WTC11 (cell line): Measurements from ENCODE around the gene TM9SF4. TPM values are rescaled to one million over a fixed set of nuclear protein-coding genes. Genes with fewer than 3 reads are reported as not detected.

Source experiments
- ATAC-seq: fragments of 200-7000 bp; cut with Tn5 transposase; 2 replicates; pipeline ENCODE4 v1.10.0; 2021; ENCODE audit warnings: mild to moderate bottlenecking, moderate library complexity
- CTCF ChIA-PET: fragments of 300-600 bp; sonication (Branson Sonifier 250); formaldehyde crosslinking; loops from one replicate; lab custom pipeline; 2021; ENCODE audit warnings: antibody characterized with exemption; lab: Charles Lee
- POLR2A ChIA-PET: fragments of 350-600 bp; sonication (Branson Sonifier 250); formaldehyde crosslinking; loops from one replicate; lab custom pipeline; 2021; ENCODE audit warnings: antibody characterized with exemption; lab: Charles Lee
- DNase-seq: peaks from one replicate; pipeline ENCODE4 v3.0.0; 2021; ENCODE audit warnings: low spot score
- H3K27ac Mint-ChIP-seq: 2 replicates; pipeline ENCODE4 v1.8.0; 2021; ENCODE audit warnings: mixed read lengths
- H3K27me3 Mint-ChIP-seq: 2 replicates; pipeline ENCODE4 v1.8.0; 2021; ENCODE audit warnings: low read depth, mild to moderate bottlenecking, moderate library complexity, mixed read lengths
- H3K36me3 Mint-ChIP-seq: 2 replicates; pipeline ENCODE4 v1.8.0; 2021; ENCODE audit warnings: mixed read lengths
- H3K4me1 Mint-ChIP-seq: 2 replicates; pipeline ENCODE4 v1.8.0; 2022; ENCODE audit warnings: mixed read lengths
- H3K4me3 Mint-ChIP-seq: 2 replicates; pipeline ENCODE4 v1.8.0; 2021; ENCODE audit warnings: mild to moderate bottlenecking, moderate library complexity, mixed read lengths
- H3K9me3 Mint-ChIP-seq: 2 replicates; pipeline ENCODE4 v1.8.0; 2021; ENCODE audit warnings: mixed read lengths
- ATF3 ChIP-seq: sonication (generic); formaldehyde crosslinking; conservative IDR thresholded peaks from 2 replicates; pipeline ENCODE4 v1.8.1; 2022; ENCODE audit warnings: mild to moderate bottlenecking, missing genetic modification reagents
- ATF6 ChIP-seq: sonication (generic); formaldehyde crosslinking; IDR thresholded peaks from 2 replicates; pipeline ENCODE4 v1.8.1; 2023; ENCODE audit warnings: mild to moderate bottlenecking, missing genetic modification reagents
- CTCF ChIP-seq: fragments of 200-600 bp; IDR thresholded peaks from 2 replicates; pipeline ENCODE4 v1.8.0; 2022; ENCODE audit warnings: antibody characterized with exemption
- E2F1 ChIP-seq: sonication (generic); formaldehyde crosslinking; IDR thresholded peaks from 2 replicates; pipeline ENCODE4 v1.8.0; 2022; ENCODE audit warnings: mild to moderate bottlenecking, missing genetic modification reagents
- E2F5 ChIP-seq: sonication (generic); formaldehyde crosslinking; IDR thresholded peaks from 2 replicates; pipeline ENCODE4 v1.8.1; 2022; ENCODE audit warnings: mild to moderate bottlenecking, moderate library complexity, missing genetic modification reagents
- FOXJ3 ChIP-seq: sonication (generic); formaldehyde crosslinking; IDR thresholded peaks from 2 replicates; pipeline ENCODE4 v1.9.0; 2021; ENCODE audit warnings: missing genetic modification reagents, mild to moderate bottlenecking, borderline replicate concordance
- GRHL2 ChIP-seq: fragments of 250-450 bp; sonication (Bioruptor Pico); IDR thresholded peaks from 2 replicates; pipeline ENCODE4 v1.8.0; 2022; ENCODE audit warnings: mild to moderate bottlenecking, moderate library complexity; ENCODE audit not compliant: insufficient replicate concordance, severe bottlenecking
- MAX ChIP-seq: sonication (generic); formaldehyde crosslinking; IDR thresholded peaks from 2 replicates; pipeline ENCODE4 v1.8.0; 2022; ENCODE audit warnings: mild to moderate bottlenecking, missing genetic modification reagents
- NFATC4 ChIP-seq: fragments of 250-450 bp; sonication (Bioruptor Pico); IDR thresholded peaks from 2 replicates; pipeline ENCODE4 v1.9.0; 2021; ENCODE audit warnings: mild to moderate bottlenecking
- NFE2L1 ChIP-seq: sonication (generic); formaldehyde crosslinking; IDR thresholded peaks from 2 replicates; pipeline ENCODE4 v1.8.1; 2023; ENCODE audit warnings: missing genetic modification reagents
- SOX15 ChIP-seq: fragments of 250-450 bp; sonication (Bioruptor Pico); IDR thresholded peaks from 2 replicates; pipeline ENCODE4 v1.9.0; 2021; ENCODE audit warnings: mild to moderate bottlenecking
- STAT6 ChIP-seq: sonication (generic); formaldehyde crosslinking; conservative IDR thresholded peaks from 2 replicates; pipeline ENCODE4 v1.8.1; 2023; ENCODE audit warnings: mild to moderate bottlenecking, low read depth, missing genetic modification reagents, moderate library complexity
- TCF7 ChIP-seq: sonication (generic); formaldehyde crosslinking; IDR thresholded peaks from 2 replicates; pipeline ENCODE4 v1.8.0; 2022; ENCODE audit warnings: mild to moderate bottlenecking, low read depth, missing genetic modification reagents, moderate library complexity
- TEAD1 ChIP-seq: sonication (generic); formaldehyde crosslinking; IDR thresholded peaks from 2 replicates; pipeline ENCODE4 v1.8.0; 2022; ENCODE audit warnings: mild to moderate bottlenecking, missing genetic modification reagents
- USF2 ChIP-seq: sonication (generic); formaldehyde crosslinking; IDR thresholded peaks from 2 replicates; pipeline ENCODE4 v1.8.1; 2023; ENCODE audit warnings: mild to moderate bottlenecking, missing genetic modification reagents, moderate library complexity
- ZNF232 ChIP-seq: sonication (generic); formaldehyde crosslinking; IDR thresholded peaks from 2 replicates; pipeline ENCODE4 v1.8.0; 2022; ENCODE audit warnings: mild to moderate bottlenecking, missing genetic modification reagents
- ZNF416 ChIP-seq: fragments of 250-450 bp; sonication (Bioruptor Pico); IDR thresholded peaks from 2 replicates; pipeline ENCODE4 v1.9.0; 2021; ENCODE audit warnings: mild to moderate bottlenecking, inconsistent platforms
- ZNF425 ChIP-seq: fragments of 250-450 bp; sonication (Bioruptor Pico); conservative IDR thresholded peaks from 2 replicates; pipeline ENCODE4 v1.9.0; 2021; ENCODE audit warnings: mild to moderate bottlenecking
- total RNA-seq: library from RNA; stranded (reverse); gene quantifications from 3 replicates; pipeline ENCODE4 v1.2.3, GENCODE V29; 2021

TM9SF4 gene
- total RNA-seq, 1 experiment from 2014 or later = 44.8 TPM

- TF ChIP-seq USF2 (CRISPR knock-in tag) (no peak), GRHL2 (CRISPR knock-in tag) (no peak), TCF7 (CRISPR knock-in tag) (no peak), MAX (no peak), STAT6 (CRISPR knock-in tag) (no peak), SOX15 (CRISPR knock-in tag) (no peak), NFE2L1 (no peak), ZNF416 (CRISPR knock-in tag) (no peak), ATF6 (CRISPR knock-in tag) (no peak), ATF3 (CRISPR knock-in tag) (no peak)
These were observed 20.8 kb downstream of the TM9SF4 start (continued) for GRCh38 chr20:32130352-32130751.

- Mint-ChIP-seq H3K27ac (no peak overlapping the region), H3K36me3 (peaks cover 8% of the 10 kb centered on the region), H3K4me3 (no peak overlapping the region), H3K4me1 (peaks cover 20% of the 10 kb centered on the region), H3K27me3 (no peaks in the 10 kb centered on the region), H3K9me3 (no peaks in the 10 kb centered on the region)
- ATAC-seq (no peak), DNase-seq (no peak)
- POLR2A ChIA-PET = no interaction called here
- TF ChIP-seq ZNF425 = no peak
- no peak for TF ChIP-seq ZNF232 (CRISPR knock-in tag)
- TF ChIP-seq TEAD1 = no peak
- TF ChIP-seq E2F5 = no peak
- TF ChIP-seq GRHL2 (CRISPR knock-in tag) = no peak
- no peak for TF ChIP-seq NFATC4
- no peak for TF ChIP-seq E2F1
- TF ChIP-seq FOXJ3 (CRISPR knock-in tag) = no peak
- no peak for TF ChIP-seq CTCF
- CTCF ChIA-PET = no interaction called here
These were observed 21.5 kb downstream of the TM9SF4 start for GRCh38 chr20:32130965-32131364.
